T-cell (primary cell): ENCODE data around the gene CHRNA7. TPM values are rescaled to one million over a fixed set of nuclear protein-coding genes. Genes with fewer than 3 reads are reported as not detected.
"Not testable (repeated sequence)": the region's sequence is repeated elsewhere in the genome, so short reads cannot be mapped to it uniquely, and the experiment has no call there.

ENCODE experiments used
- ATAC-seq, 4 experiments: fragments of 200-7000 bp in 3 of 4; fragments of 150-1000 bp in 1 of 4; cut with Tn5 transposase; replicated peaks in 1 of 4; 1 replicate in 3 of 4; 2 replicates in 1 of 4; pipeline ENCODE4 v1.10.0; 2021; ENCODE audit warnings: moderate library complexity in 3 of 4, mild to moderate bottlenecking in 2 of 4, moderate number of reproducible peaks in 1 of 4
- CTCF ChIA-PET, 2 donors: fragments of 300-600 bp; sonication (Branson Sonifier 250); formaldehyde crosslinking; loops; one replicate each; lab custom pipeline; 2022; ENCODE audit warnings: antibody characterized with exemption in 2 of 2; lab: Charles Lee
- POLR2A ChIA-PET, 2 donors: fragments of 300-600 bp; sonication (Branson Sonifier 250); formaldehyde crosslinking; loops; one replicate each; lab custom pipeline; 2022; ENCODE audit warnings: antibody characterized with exemption in 2 of 2; lab: Charles Lee
- DNase-seq, 35 experiments: peaks; one replicate each; pipeline versions ENCODE4 v3.0.0 to v3.0.0-alpha.2; 2013 to 2023
- H3K27ac ChIP-seq: one replicate; pipeline ENCODE4 v1.5.1; 2013; ENCODE audit warnings: low read length
- H3K27me3 ChIP-seq, 2 experiments: replicated peaks in 1 of 2; 1 replicate in 1 of 2; 2 replicates in 1 of 2; pipeline versions ENCODE4 v1.6.1 to v1.7.0; 2013; ENCODE audit warnings: low read length in 1 of 2, mixed read lengths in 1 of 2; ENCODE audit not compliant: control insufficient read depth in 2 of 2, insufficient read depth in 2 of 2; ENCODE audit errors: extremely low read depth in 1 of 2
- H3K36me3 ChIP-seq, 2 donors: 1 replicate in 1 of 2; 2 replicates in 1 of 2; pipeline versions ENCODE4 v1.6.1 to v1.7.0; 2013; ENCODE audit warnings: low read length in 1 of 2; ENCODE audit not compliant: control insufficient read depth in 2 of 2, insufficient read depth in 1 of 2; ENCODE audit errors: extremely low read depth in 1 of 2
- H3K4me1 ChIP-seq, 2 experiments: 1 replicate in 1 of 2; 2 replicates in 1 of 2; pipeline versions ENCODE4 v1.6.1 to v1.7.0; 2013; ENCODE audit warnings: low read length in 2 of 2, mixed read lengths in 1 of 2; ENCODE audit not compliant: insufficient read depth in 2 of 2, control insufficient read depth in 1 of 2; ENCODE audit errors: extremely low read depth in 1 of 2
- H3K4me3 ChIP-seq, 2 donors: 1 replicate in 1 of 2; 2 replicates in 1 of 2; pipeline versions ENCODE4 v1.5.1 to v1.7.0; 2013; ENCODE audit warnings: mild to moderate bottlenecking in 2 of 2, low read length in 1 of 2, moderate library complexity in 1 of 2; ENCODE audit not compliant: control insufficient read depth in 1 of 2; ENCODE audit errors: extremely low read depth in 1 of 2
- H3K9me3 ChIP-seq: 2 replicates; pipeline ENCODE4 v1.7.0; 2013
- H3K27ac Mint-ChIP-seq, 2 donors: one replicate each; pipeline ENCODE4 v1.8.0; 2020 to 2021; ENCODE audit warnings: mild to moderate bottlenecking in 2 of 2, mixed read lengths in 2 of 2
- H3K27me3 Mint-ChIP-seq, 2 donors: one replicate each; pipeline ENCODE4 v1.8.0; 2021 to 2022; ENCODE audit warnings: mixed read lengths in 2 of 2
- H3K36me3 Mint-ChIP-seq: one replicate; pipeline ENCODE4 v1.8.0; 2021; ENCODE audit warnings: mixed read lengths
- H3K4me1 Mint-ChIP-seq, 3 donors: one replicate each; pipeline ENCODE4 v1.8.0; 2020 to 2022; ENCODE audit warnings: mixed read lengths in 3 of 3, mild to moderate bottlenecking in 1 of 3
- H3K4me3 Mint-ChIP-seq, 3 donors: one replicate each; pipeline ENCODE4 v1.8.0; 2020 to 2022; ENCODE audit warnings: mild to moderate bottlenecking in 3 of 3, mixed read lengths in 3 of 3, moderate library complexity in 3 of 3
- H3K9me3 Mint-ChIP-seq, 3 donors: one replicate each; pipeline ENCODE4 v1.8.0; 2020 to 2022; ENCODE audit warnings: mixed read lengths in 3 of 3
- WGBS: methylation state at CpG from one replicate; pipeline ENCODE4 v1.1.5; 2013; ENCODE audit warnings: missing lambda C conversion rate; ENCODE audit not compliant: insufficient coverage; 5-methylcytosine and 5-hydroxymethylcytosine counted together
- total RNA-seq, 35 experiments: library from RNA in 6 of 35; stranded (reverse) in 6 of 35; fragments of 120-200 nt in 1 of 35; gene quantifications; one replicate each; pipeline versions ENCODE4 v1.2.1 to v1.2.4 and lab custom pipeline; 2013 to 2026

CHRNA7 gene
- total RNA-seq, 5 donors from 2014 or later (not counting 1 experiment from before 2014, with no cell fraction given), result 0.16 to 0.79 (median 0.35) TPM; not detected in 2

GRCh38 chr15:32193780-32194179 lies 163.5 kb downstream of the CHRNA7 start:
- H3K36me3 Mint-ChIP-seq, H3K9me3 ChIP-seq, H3K4me3 ChIP-seq, H3K27me3 ChIP-seq, DNase-seq, H3K27ac ChIP-seq, ATAC-seq, H3K36me3 ChIP-seq, H3K27me3 Mint-ChIP-seq, H3K4me1 Mint-ChIP-seq, H3K27ac Mint-ChIP-seq, H3K4me3 Mint-ChIP-seq, H3K4me1 ChIP-seq, CTCF ChIA-PET, H3K9me3 Mint-ChIP-seq, POLR2A ChIA-PET: not testable (repeated sequence)
- WGBS, result no CpG with 5 or more reads among the region's 4 CpGs

GRCh38 chr15:32196206-32196605 lies 165.9 kb downstream of the CHRNA7 start:
- H3K4me1 Mint-ChIP-seq, ATAC-seq, H3K36me3 Mint-ChIP-seq, H3K9me3 ChIP-seq, H3K9me3 Mint-ChIP-seq, POLR2A ChIA-PET, H3K4me1 ChIP-seq, H3K27ac Mint-ChIP-seq, DNase-seq, CTCF ChIA-PET, H3K27me3 Mint-ChIP-seq, H3K36me3 ChIP-seq, H3K27ac ChIP-seq, H3K4me3 ChIP-seq, H3K4me3 Mint-ChIP-seq, H3K27me3 ChIP-seq: not testable (repeated sequence)
- WGBS, result no CpG with 5 or more reads among the region's 7 CpGs

GRCh38 chr15:32198938-32199337 lies 168.6 kb downstream of the CHRNA7 start:
- H3K27ac Mint-ChIP-seq, H3K36me3 ChIP-seq, H3K9me3 Mint-ChIP-seq, DNase-seq, H3K27ac ChIP-seq, H3K4me3 ChIP-seq, H3K27me3 Mint-ChIP-seq, ATAC-seq, CTCF ChIA-PET, H3K36me3 Mint-ChIP-seq, H3K4me1 Mint-ChIP-seq, H3K27me3 ChIP-seq, H3K4me3 Mint-ChIP-seq, H3K4me1 ChIP-seq, POLR2A ChIA-PET, H3K9me3 ChIP-seq: not testable (repeated sequence)
- no CpG with 5 or more reads among the region's 5 CpGs for WGBS

- H3K9me3 Mint-ChIP-seq, DNase-seq, H3K4me3 ChIP-seq, CTCF ChIA-PET, H3K27me3 Mint-ChIP-seq, H3K9me3 ChIP-seq, H3K4me3 Mint-ChIP-seq, H3K36me3 ChIP-seq, H3K27ac Mint-ChIP-seq, H3K4me1 Mint-ChIP-seq, H3K27ac ChIP-seq, H3K4me1 ChIP-seq, POLR2A ChIA-PET, H3K36me3 Mint-ChIP-seq, ATAC-seq, H3K27me3 ChIP-seq: not testable (repeated sequence)
- WGBS, result no CpG with 5 or more reads among the region's 5 CpGs
Measured at GRCh38 chr15:32209081-32209480, 178.8 kb downstream of the CHRNA7 start.

GRCh38 chr15:32218666-32219065 lies 188.4 kb downstream of the CHRNA7 start:
- H3K9me3 Mint-ChIP-seq, result peaks cover 14 to 29% (median 21%) of the 10 kb centered on the region in 3 donors
- Histone ChIP-seq H3K27ac (no peak overlapping the region), H3K36me3 (no peaks in the 10 kb centered on the region), H3K9me3 (no peaks in the 10 kb centered on the region), H3K4me1 (no peaks in the 10 kb centered on the region), H3K27me3 (peaks cover 0 to 2% of the 10 kb centered on the region in 2 experiments), H3K4me3 (no peak overlapping the region)
- CTCF ChIA-PET, result no interaction called here
- ATAC-seq, result no peak
- POLR2A ChIA-PET, result no interaction called here
- DNase-seq, result no peak
- no peak overlapping the region for H3K4me3 Mint-ChIP-seq
- peaks cover 3 to 4% of the 10 kb centered on the region in 2 donors for H3K27me3 Mint-ChIP-seq
- H3K36me3 Mint-ChIP-seq, result no peaks in the 10 kb centered on the region
- 80% methylated on average over 1 of the region's 3 CpGs for WGBS
- H3K27ac Mint-ChIP-seq, result no peak overlapping the region
- H3K4me1 Mint-ChIP-seq, result no peaks in the 10 kb centered on the region

Other genes starting within 250 kb of the CHRNA7 start
- 1 to 10 TPM in 4 of 5 donors, under 1 TPM in 1; 0.90 to 5.7 (median 4.4) TPM for gene OTUD7A, start 159.8 kb upstream of the CHRNA7 start, total RNA-seq